HG03066 (cell line): Measurements from ENCODE around the gene UNC5A.

ENCODE experiments used
- ATAC-seq: cut with Tn5 transposase; IDR thresholded peaks from one replicate; pipeline ENCODE4 v1.9.1; 2021; ENCODE audit warnings: low read depth; ENCODE audit not compliant: unreplicated experiment

Gene UNC5A

DNA sequence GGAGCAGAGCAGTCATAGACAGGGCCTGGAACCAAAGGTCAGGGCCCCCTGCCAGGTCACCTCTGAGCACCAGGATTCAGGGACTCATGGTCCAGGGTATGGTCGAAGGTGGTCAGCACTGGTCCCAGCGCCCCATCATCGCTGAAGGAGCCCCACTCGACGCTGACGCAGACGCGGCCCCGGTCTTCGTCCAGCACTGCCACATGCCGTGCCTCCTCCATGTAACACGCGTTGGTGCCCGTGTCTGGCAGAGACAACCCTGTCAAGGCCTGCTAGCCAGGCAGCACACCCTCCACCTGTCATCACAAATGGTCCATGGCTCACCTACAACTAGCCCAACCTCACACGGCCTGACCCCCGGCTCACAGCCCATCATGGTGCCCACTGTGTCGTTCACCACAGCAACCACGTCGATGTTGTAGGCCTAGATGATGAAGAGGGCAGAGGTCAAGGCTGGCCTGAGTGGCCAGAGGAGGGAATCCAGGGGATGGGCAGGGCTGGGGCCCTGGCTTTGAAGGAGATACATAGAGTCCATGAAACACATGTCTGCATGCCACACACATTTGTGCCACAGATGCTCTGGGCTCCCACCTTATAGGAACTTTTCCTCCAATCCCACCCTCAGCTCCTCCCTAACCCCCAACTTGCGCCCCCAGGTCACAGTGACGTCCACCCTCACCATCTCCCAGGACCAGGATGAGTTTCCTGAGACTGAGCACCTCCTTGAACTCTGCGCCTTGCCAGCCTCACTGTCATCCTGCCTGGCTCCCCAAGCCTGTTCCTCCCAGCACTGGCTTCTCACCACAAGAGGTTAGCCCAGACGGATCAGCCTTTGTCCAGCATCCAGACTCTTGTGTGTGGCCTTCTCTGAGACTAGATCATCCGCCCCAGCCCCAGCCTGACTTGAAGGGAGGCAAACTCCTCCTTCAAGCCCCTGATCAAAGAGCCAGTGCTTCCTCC is 79.2 kb downstream of the UNC5A start:
- ATAC-seq: no peak

- no peak for ATAC-seq
Measured at GRCh38 chr5:176890455-176891330, 80.3 kb downstream of the UNC5A start.

DNA sequence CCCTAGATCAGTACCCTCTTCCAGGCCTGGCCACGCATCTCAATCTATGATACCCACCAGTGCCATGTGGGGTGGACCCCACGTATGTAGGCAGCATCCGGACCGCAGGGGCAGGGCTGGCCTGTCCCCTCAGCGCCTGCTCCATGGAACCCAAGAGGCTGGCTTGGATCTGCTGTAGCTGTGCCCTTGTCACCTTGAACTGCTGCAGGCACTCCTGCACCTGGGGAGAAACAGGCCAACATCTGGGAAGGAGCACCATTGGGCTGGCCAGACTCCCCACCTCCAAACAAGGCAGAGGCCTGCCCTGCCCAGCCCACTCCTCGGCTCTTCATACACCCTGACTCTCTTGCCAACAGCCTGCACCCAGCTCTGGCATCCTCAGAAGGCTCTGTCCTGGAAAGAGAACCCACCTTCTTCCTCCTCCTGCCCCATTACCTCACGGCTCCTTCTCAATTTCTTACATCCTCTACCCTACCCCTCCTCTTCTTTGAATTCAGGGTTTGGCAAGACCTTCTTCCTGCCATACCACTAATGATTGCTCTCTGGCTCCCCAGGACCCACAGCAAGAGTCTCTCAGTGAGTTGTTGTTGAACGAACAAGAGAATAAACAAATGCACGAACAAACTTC is 81.1 kb downstream of the UNC5A start:
- no peak for ATAC-seq

GRCh38 chr5:176892663-176893062 is 82.3 kb downstream of the UNC5A start:
- ATAC-seq: no peak

GRCh38 chr5:176894298-176894697 is 83.9 kb downstream of the UNC5A start:
- no peak for ATAC-seq

GRCh38 chr5:176895831-176896230 is 85.5 kb downstream of the UNC5A start:
- ATAC-seq: no peak

GRCh38 chr5:176897263-176897662 is 86.9 kb downstream of the UNC5A start:
- ATAC-seq: no peak

DNA sequence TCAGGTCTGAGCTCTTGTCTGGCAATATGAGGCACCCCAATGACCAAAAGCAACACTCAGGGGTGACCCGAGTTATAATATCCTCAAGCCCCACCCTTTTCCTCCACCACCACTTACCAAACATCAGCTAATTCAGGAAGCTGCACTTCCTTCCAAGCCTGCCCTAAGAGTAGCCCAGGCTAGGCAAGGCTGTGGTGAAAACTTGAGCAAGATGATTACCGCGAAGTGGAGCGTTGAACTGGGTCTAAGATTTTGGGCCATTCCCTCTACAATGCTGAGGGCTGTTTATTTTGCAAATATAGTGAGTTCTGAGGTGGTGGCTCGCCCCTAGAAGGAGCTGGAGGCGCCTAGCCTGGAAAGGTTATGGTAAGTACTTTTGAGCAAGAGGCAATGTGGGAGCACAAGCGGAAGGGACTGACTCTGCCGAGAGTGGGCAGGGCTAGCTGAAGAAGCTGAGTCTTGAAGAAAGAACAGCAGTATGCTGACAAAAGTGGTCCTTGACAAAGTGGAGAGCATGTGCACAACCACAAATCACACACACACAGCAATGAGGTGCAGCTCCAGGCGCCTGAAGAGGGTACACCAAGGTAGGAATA is 89.0 kb downstream of the UNC5A start, which contains the start of gene HK3:
Gene HK3, minus strand, starts transcription at position 51 of the 596 bp plus-strand sequence. CDS start 3,187 bp downstream, outside the sequence.
- ATAC-seq: no peak

DNA sequence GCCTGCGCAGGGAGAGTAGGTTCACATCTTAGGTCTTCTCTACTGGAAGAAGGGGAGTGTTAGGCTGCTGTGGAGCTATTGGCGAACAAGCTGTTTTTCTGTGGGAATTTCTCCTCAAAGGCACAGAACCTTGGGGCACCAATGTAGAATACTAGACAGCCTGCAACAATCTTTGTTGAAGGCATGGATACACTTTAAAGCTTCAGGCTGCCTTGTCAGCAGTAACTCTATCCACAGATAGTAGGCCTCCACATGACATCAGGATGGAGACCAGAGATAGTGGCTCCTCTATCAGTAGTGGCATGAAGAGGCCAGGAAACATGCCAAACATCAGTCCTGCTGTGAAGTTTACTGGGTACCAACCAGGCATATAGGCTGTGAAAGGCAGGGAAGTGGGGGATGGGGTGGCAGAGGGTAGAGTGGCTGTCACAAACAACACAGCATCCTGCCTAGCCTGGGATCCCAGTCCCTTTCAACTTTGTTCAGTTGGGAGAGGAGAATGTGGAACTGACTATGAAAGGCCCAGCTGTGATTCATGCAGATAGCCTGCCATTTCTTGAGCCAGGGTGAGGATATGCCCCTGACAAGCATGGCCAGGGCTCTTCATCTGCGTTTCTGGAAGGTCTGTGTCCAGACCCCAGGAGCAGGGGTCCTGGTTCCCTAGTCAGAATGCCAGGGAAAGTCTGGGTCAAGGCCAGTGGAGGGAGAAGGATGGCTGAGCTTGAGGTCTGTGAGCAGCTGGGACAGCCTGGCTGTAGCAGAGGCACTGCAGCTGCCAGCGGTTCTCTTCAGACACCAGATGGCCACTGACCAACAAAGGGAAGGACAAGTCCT is 89.8 kb downstream of the UNC5A start:
- no peak for ATAC-seq

GRCh38 chr5:176900780-176901204 is 90.4 kb downstream of the UNC5A start:
- ATAC-seq: no peak

- ATAC-seq: no peak
Measured at GRCh38 chr5:176901260-176902101, 91.1 kb downstream of the UNC5A start.

GRCh38 chr5:176902102-176902814 is 91.9 kb downstream of the UNC5A start:
- ATAC-seq: no peak

- ATAC-seq: no peak
Measured at GRCh38 chr5:176902911-176903664, 92.7 kb downstream of the UNC5A start.

GRCh38 chr5:176904276-176904675 is 93.9 kb downstream of the UNC5A start:
- ATAC-seq: no peak

DNA sequence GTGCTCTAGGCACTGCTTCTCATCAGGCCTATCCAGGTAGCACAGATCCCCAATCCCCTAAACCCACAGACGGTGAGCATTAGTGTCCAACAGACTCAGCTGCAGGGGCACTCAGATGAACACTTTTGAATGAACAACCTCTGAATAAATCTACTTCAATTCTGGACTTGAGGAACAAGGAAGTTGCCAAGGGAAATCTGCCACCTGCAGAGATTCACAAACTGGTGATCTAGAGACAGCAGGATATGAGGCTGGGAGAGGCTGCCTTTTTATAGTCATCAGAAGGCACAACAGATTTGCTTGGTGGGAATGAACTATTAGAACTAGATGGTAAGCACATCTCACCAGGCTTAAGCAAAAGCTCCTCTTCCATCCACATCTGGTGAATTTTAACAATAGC is 95.8 kb downstream of the UNC5A start:
- ATAC-seq: no peak

DNA sequence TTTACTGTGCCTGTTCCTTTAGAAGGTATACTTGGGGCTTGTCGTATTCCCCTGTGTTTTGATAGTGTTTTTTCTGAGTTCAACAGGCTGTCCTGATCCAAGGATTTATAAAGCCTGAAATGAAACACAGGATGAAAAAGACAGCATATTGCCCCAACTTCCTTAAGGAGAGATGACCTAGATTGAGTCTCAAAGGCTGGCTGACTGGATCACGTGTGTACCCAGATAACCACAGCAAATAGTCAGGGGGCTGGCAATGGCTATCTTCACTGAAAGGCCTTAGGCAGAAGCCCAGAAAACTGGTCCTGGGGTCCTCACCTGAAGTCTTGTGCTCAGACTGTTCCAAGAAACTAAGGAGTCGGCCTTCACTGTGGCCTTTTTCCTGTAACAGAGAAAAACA is 96.4 kb downstream of the UNC5A start:
- ATAC-seq: no peak

DNA sequence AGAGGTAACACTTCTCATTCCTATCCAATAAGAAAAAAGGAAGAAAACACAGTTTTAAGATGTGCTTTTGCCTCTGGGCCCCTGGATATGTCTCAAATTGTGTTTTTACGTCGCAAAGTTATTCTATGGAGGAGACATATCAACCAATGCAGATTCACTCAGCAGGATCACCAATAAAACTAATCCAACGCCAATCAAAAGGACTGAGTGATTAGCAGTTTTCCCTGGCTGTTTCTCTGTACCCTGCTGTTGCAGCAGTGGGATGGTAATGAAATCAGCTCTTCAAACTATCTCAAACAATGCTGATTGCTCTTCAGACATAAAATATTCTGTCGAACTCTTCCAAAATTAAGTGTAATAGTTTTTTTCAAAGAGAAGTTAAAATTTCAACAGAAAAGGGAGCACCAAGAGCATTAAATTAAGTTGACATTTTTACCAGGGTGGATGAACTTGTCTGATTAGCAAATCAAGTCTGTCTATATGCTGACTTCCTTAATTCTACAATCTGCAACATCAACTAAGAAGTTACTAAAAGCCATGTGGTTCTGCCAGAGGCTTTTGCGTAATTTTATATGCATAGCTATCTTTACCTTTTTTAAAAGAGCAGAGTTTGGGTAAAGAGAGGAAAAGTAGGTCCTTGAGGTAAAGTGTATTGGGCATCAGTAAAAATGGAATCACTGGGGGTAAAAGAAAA is 98.5 kb downstream of the UNC5A start:
- no peak for ATAC-seq
